KMS-11 (cell line): ENCODE data around the gene MAP4K5.
"Not testable (repeated sequence)": the region's sequence is repeated elsewhere in the genome, so short reads cannot be mapped to it uniquely, and the experiment has no call there.

Source experiments
- H2AFZ ChIP-seq: fragments of 200-600 bp; sonication (generic); 2 replicates; pipeline ENCODE4 v1.6.1; 2016; ENCODE audit warnings: antibody characterized with exemption, mixed run types, low read depth
- H3K27ac ChIP-seq: fragments of 200-600 bp; sonication (generic); 2 replicates; pipeline ENCODE4 v1.6.1; 2016; ENCODE audit warnings: mild to moderate bottlenecking, mixed run types
- H3K27me3 ChIP-seq: fragments of 200-600 bp; sonication (generic); 2 replicates; pipeline ENCODE4 v1.6.1; 2017; ENCODE audit warnings: mild to moderate bottlenecking, low read depth, mixed run types, moderate library complexity; ENCODE audit not compliant: insufficient read depth
- H3K36me3 ChIP-seq: fragments of 200-600 bp; sonication (generic); 2 replicates; pipeline ENCODE4 v1.6.1; 2017; ENCODE audit warnings: mild to moderate bottlenecking, mixed run types; ENCODE audit not compliant: insufficient read depth
- H3K4me1 ChIP-seq: fragments of 200-600 bp; sonication (generic); 2 replicates; pipeline ENCODE4 v1.6.1; 2016; ENCODE audit warnings: mild to moderate bottlenecking, low read depth, mixed run types; ENCODE audit not compliant: poor library complexity, severe bottlenecking
- H3K4me2 ChIP-seq: fragments of 200-600 bp; sonication (generic); 2 replicates; pipeline ENCODE4 v1.7.0; 2016; ENCODE audit warnings: mild to moderate bottlenecking, mixed run types
- H3K4me3 ChIP-seq: fragments of 200-600 bp; sonication (generic); IDR thresholded peaks from 2 replicates; pipeline ENCODE4 v1.6.1; 2017; ENCODE audit warnings: low read depth, low read length, mixed read lengths; ENCODE audit not compliant: insufficient read depth
- H3K79me2 ChIP-seq: fragments of 200-600 bp; sonication (generic); 2 replicates; pipeline ENCODE4 v1.6.1; 2016; ENCODE audit warnings: low read depth, mixed run types; ENCODE audit not compliant: insufficient read depth
- H3K9ac ChIP-seq: fragments of 200-600 bp; sonication (generic); 2 replicates; pipeline ENCODE4 v1.6.1; 2016; ENCODE audit warnings: mild to moderate bottlenecking, mixed run types
- H4K20me1 ChIP-seq: fragments of 200-600 bp; sonication (generic); 2 replicates; pipeline ENCODE4 v1.6.1; 2016; ENCODE audit warnings: mild to moderate bottlenecking, mixed run types; ENCODE audit not compliant: insufficient read depth
- TF ChIP-seq, protein P1 (sequence below): fragments of 200-600 bp; sonication (generic); conservative IDR thresholded peaks from 2 replicates; pipeline ENCODE4 v1.6.1; 2017; ENCODE audit warnings: low read depth, mild to moderate bottlenecking, antibody characterized with exemption, low read length, moderate library complexity, mixed read lengths

Gene MAP4K5

DNA sequence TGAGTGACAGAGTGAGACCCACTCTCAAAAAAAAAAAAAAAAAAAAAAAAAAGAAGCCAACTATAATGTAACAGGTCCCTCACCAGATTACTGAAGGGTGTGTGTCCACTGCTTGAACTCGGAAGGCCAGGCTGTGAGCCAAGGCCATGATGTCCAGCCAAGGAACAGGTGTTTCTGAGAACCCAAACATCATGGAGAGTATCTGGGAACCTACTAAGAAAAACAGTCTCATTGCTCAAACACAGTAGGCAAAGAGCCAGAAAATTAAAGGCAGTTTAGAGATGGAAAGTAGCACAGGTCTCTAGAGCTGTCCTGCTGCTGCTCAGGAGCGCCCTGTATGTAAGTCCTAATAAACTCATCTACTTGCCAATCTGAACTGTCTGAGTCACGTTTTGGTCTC is 12.5 kb upstream of the MAP4K5 start:
- H3K4me2 ChIP-seq = no peak overlapping the region
- no peak overlapping the region for H3K4me3 ChIP-seq
- no peaks in the 10 kb centered on the region for H3K4me1 ChIP-seq
- TF ChIP-seq, protein P1, sequence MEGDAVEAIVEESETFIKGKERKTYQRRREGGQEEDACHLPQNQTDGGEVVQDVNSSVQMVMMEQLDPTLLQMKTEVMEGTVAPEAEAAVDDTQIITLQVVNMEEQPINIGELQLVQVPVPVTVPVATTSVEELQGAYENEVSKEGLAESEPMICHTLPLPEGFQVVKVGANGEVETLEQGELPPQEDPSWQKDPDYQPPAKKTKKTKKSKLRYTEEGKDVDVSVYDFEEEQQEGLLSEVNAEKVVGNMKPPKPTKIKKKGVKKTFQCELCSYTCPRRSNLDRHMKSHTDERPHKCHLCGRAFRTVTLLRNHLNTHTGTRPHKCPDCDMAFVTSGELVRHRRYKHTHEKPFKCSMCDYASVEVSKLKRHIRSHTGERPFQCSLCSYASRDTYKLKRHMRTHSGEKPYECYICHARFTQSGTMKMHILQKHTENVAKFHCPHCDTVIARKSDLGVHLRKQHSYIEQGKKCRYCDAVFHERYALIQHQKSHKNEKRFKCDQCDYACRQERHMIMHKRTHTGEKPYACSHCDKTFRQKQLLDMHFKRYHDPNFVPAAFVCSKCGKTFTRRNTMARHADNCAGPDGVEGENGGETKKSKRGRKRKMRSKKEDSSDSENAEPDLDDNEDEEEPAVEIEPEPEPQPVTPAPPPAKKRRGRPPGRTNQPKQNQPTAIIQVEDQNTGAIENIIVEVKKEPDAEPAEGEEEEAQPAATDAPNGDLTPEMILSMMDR = no peak
- no peaks in the 10 kb centered on the region for H3K27me3 ChIP-seq
- no peak overlapping the region for H3K9ac ChIP-seq
- no peak overlapping the region for H3K27ac ChIP-seq
- no peak overlapping the region for H2AFZ ChIP-seq
- H4K20me1 ChIP-seq = no peaks in the 10 kb centered on the region
- no peaks in the 10 kb centered on the region for H3K36me3 ChIP-seq
- no peaks in the 10 kb centered on the region for H3K79me2 ChIP-seq

DNA sequence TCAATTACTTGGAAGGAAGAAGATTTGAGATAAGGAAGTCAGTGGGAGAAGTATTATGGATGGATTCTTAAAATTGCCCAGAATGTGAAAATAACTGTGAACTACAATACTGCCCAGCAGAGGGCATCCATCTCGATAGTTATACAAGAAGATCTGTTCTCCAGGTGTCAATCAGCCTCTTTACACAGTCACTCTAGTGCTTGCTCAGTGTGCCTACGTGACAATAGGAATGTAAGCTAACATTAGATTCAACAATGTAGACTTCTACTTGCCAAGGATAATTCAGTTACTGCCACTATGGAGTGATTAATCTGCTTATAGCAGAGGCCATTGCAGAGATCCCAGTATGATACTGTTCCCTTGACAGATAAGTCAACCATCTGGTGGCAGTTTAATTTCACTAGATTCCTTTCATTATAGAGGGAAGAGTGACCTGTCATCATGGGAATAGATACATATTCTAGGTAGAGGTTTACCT is 10.6 kb upstream of the MAP4K5 start:
- Histone ChIP-seq H2AFZ (no peak overlapping the region), H3K4me2 (no peak overlapping the region), H3K27ac (no peak overlapping the region)

DNA sequence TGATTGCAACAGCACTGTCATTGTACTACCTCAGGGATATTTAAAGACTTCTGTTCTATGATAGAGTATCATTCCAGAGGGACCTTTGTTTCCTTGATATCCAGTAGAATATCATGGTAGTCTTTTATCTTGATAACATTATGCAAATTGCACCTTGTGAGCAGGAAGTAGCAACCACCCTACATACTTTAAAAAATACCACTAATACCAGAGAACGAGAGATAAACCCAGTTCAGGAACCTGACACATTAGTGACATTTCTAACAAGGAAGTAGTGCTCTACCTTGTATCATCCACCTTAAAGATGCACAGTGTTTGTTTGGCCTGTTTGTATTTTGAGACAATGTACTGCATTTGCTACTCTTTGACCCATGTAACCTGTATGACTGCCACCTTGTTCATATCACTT is 8.8 kb upstream of the MAP4K5 start:
- Histone ChIP-seq H3K27me3 (no peaks in the 10 kb centered on the region), H4K20me1 (no peaks in the 10 kb centered on the region), H3K27ac (no peak overlapping the region), H3K4me2 (no peak overlapping the region), H3K4me3 (no peak overlapping the region), H2AFZ (no peak overlapping the region), H3K36me3 (no peaks in the 10 kb centered on the region), H3K4me1 (no peaks in the 10 kb centered on the region), H3K9ac (no peak overlapping the region), H3K79me2 (no peaks in the 10 kb centered on the region)
- TF ChIP-seq, protein P1 = no peak

More for the DNA sequence above, 10.6 kb upstream of the MAP4K5 start:
- TF ChIP-seq, protein P1 = peak; percentile 32; the same call in 1 of the 2 replicates
- H3K79me2 ChIP-seq = no peaks in the 10 kb centered on the region
- H3K4me1 ChIP-seq = no peaks in the 10 kb centered on the region
- H3K27me3 ChIP-seq = no peaks in the 10 kb centered on the region
- H3K4me3 ChIP-seq = no peak overlapping the region
- no peak overlapping the region for H3K9ac ChIP-seq
- no peaks in the 10 kb centered on the region for H3K36me3 ChIP-seq
- H4K20me1 ChIP-seq = no peaks in the 10 kb centered on the region

DNA sequence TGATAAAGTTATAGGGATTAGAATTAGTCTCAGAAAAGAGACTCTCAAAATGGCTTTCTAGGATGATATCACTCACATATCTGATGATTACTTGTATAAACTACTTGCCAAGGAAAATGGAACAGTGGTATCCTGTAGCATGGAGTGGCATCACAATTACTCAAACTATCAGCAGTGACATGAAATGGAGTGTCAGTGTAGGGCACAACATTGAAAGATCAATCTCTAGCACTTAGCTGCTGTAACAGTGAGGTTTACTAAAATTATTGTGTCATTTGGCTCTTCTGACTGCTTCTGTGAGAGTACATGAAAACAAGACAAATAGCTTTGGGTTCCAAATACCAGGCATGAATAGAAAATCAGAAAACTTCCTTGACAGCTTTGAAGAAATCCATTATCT is 6.7 kb upstream of the MAP4K5 start:
- Histone ChIP-seq H3K4me1 (peaks cover 1% of the 10 kb centered on the region), H3K4me3 (no peak overlapping the region)
- TF ChIP-seq, protein P1 = no peak

DNA sequence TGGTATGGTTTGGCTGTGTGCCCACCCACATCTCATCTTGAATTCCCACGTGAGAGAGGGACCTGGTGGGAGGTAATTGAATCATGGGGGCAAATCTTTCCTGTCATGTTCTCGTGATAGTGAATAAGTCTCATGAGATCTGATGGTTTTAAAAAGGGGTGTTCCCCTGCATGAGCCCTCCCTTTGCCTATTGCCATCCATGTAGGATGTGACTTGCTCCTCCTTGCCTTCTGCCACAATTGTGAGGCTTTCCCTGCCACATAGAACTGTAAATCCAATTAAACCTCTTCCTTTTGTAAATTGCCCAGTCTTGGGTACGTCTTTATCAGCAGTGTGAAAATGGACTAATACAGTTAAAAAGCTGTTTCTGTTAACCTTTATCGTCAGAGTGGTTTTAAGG is 5.7 kb upstream of the MAP4K5 start:
- H3K4me3 ChIP-seq, H4K20me1 ChIP-seq, H3K36me3 ChIP-seq, H3K4me2 ChIP-seq, H2AFZ ChIP-seq, H3K9ac ChIP-seq, H3K4me1 ChIP-seq, H3K79me2 ChIP-seq, H3K27ac ChIP-seq, H3K27me3 ChIP-seq: not testable (repeated sequence)

More for the DNA sequence above, 6.7 kb upstream of the MAP4K5 start:
- no peak overlapping the region for H2AFZ ChIP-seq
- H4K20me1 ChIP-seq = no peaks in the 10 kb centered on the region
- no peaks in the 10 kb centered on the region for H3K27me3 ChIP-seq
- no peaks in the 10 kb centered on the region for H3K79me2 ChIP-seq
- H3K9ac ChIP-seq = no peak overlapping the region
- H3K4me2 ChIP-seq = no peak overlapping the region
- no peak overlapping the region for H3K27ac ChIP-seq
- H3K36me3 ChIP-seq = no peaks in the 10 kb centered on the region
